SK-N-MC (cell line): Measurements from ENCODE around the gene ZNF888.

Experiments used
- EZH2 ChIP-seq: fragments of 200-600 bp; sonication (generic); IDR thresholded peaks from one replicate; pipeline ENCODE4 v1.6.1; 2017; ENCODE audit warnings: antibody characterized with exemption
- FOXP2 ChIP-seq: optimal IDR thresholded peaks from 2 replicates; pipeline ENCODE3; 2011; ENCODE audit warnings: mild to moderate bottlenecking, moderate library complexity; ENCODE audit not compliant: insufficient read depth; ENCODE audit errors: extremely low read length, control extremely low read depth
- POLR2AphosphoS5 ChIP-seq: IDR thresholded peaks from 2 replicates; pipeline ENCODE4 v1.6.1; 2012; ENCODE audit warnings: mild to moderate bottlenecking, low read depth, low read length, borderline replicate concordance

DNA sequence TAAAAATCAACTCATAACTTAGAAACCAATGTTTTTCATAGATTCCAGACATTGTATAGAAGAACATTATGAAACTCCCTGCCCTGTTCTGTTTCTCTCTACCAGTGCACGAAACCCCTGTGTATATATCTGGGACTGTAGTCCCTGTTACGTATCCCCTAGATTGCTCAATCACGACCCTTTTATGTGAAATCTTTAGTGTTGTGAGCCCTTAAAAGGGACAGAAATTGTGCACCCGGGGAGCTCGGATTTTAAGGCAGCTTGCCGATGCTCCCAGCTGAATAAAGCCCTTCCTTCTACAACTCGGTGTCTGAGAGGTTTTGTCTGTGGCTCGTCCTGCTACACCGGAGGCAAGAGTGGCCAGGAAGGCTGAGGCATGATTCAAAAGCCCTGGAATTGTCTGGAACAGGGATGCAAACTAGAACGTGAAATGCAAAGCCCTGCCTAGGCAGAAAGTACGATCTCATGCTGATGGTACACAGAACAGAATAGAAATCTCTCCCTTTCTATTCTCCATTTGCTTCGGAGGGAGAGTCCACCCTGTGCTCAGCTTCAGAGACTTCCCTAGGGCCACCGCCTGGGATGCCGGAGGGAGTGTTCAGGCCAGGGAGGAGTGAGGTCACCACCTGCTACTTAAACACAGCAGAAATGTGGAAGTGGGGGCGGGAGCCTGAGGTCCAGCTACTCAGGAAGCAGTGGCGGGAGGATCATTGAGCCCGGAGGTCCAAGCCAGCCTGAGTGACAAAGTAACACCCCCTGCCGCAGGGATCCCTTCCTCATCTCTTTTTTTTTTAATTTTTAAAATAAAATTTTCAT lies 758 bp upstream of the ZNF888 start:
- TF ChIP-seq POLR2AphosphoS5 = no peak
- no peak for TF ChIP-seq EZH2
- TF ChIP-seq FOXP2 = no peak
